Neural cell (in vitro differentiated cells): Measurements from ENCODE around the gene CNTNAP3.
"Not testable (repeated sequence)": the region's sequence is repeated elsewhere in the genome, so short reads cannot be mapped to it uniquely, and the experiment has no call there.

Experiments
- CTCF ChIP-seq: fragments of 450-650 bp; IDR thresholded peaks from 2 replicates; pipeline ENCODE4 v1.5.1; 2014; ENCODE audit warnings: antibody characterized with exemption, mild to moderate bottlenecking, moderate library complexity; ENCODE audit not compliant: poor library complexity, severe bottlenecking
- POLR2AphosphoS5 ChIP-seq: IDR thresholded peaks from 2 replicates; pipeline ENCODE4 v1.6.1; 2012
- REST ChIP-seq: IDR thresholded peaks from 2 replicates; pipeline ENCODE4 v1.6.1; 2012; ENCODE audit warnings: borderline replicate concordance

GRCh38 chr9:39121401-39121800 is 166.6 kb downstream of the CNTNAP3 start:
- TF ChIP-seq CTCF, REST, POLR2AphosphoS5: not testable (repeated sequence)
